Thoracic aorta (tissue), 2 donors: ENCODE measurements around the gene FBXO44. TPM values are rescaled to one million over a fixed set of nuclear protein-coding genes. Genes with fewer than 3 reads are reported as not detected.
A peak's percentile ranks its signal among the peaks of the same experiment; 100 is the strongest.

Experiments
- ATAC-seq: fragments of 150-250 bp; one replicate; pipeline ENCODE4 v1.8.0; 2017; ENCODE audit warnings: low read depth; ENCODE audit not compliant: insufficient number of reproducible peaks, low FRiP score
- DNase-seq: peaks from one replicate; pipeline ENCODE4 v3.0.0-alpha.2; 2020; ENCODE audit warnings: low spot score
- H3K27ac ChIP-seq, 2 donors: fragments of 200-600 bp; sonication (generic); 1 replicate in 1 of 2; 2 replicates in 1 of 2; pipeline ENCODE4 v1.5.1; 2016; ENCODE audit warnings: mild to moderate bottlenecking in 2 of 2, moderate library complexity in 2 of 2
- H3K27me3 ChIP-seq: fragments of 200-600 bp; sonication (generic); replicated peaks from 2 replicates; pipeline ENCODE4 v1.6.0; 2016; ENCODE audit warnings: mild to moderate bottlenecking; ENCODE audit not compliant: insufficient read depth
- H3K36me3 ChIP-seq: fragments of 200-600 bp; sonication (generic); one replicate; pipeline ENCODE4 v1.5.1; 2016
- H3K4me1 ChIP-seq, 2 donors: fragments of 200-600 bp; sonication (generic); 1 replicate in 1 of 2; 2 replicates in 1 of 2; pipeline versions ENCODE4 v1.5.1 to v1.6.0; 2016; ENCODE audit warnings: low read depth in 2 of 2, mild to moderate bottlenecking in 1 of 2; ENCODE audit not compliant: control insufficient read depth in 1 of 2
- H3K4me3 ChIP-seq: fragments of 200-600 bp; sonication (generic); 2 replicates; pipeline ENCODE4 v1.5.1; 2016; ENCODE audit warnings: mild to moderate bottlenecking
- H3K9me3 ChIP-seq: fragments of 200-600 bp; sonication (generic); 2 replicates; pipeline ENCODE4 v1.5.1; 2016
- CTCF ChIP-seq: fragments of 200-600 bp; sonication (generic); IDR thresholded peaks from one replicate; pipeline ENCODE4 v1.5.1; 2019; ENCODE audit warnings: antibody characterized with exemption
- total RNA-seq, 2 donors: library from RNA; depleted of rRNA; stranded (reverse); fragments of >200 nt; gene quantifications; one replicate each; pipeline versions ENCODE4 v1.1.0 to v1.2.3, GENCODE V29; 2016

The FBXO44 gene
- total RNA-seq, 2 donors from 2014 or later = 21.9 to 35.2 TPM

GRCh38 chr1:11648732-11649158, 5.9 kb upstream of the FBXO44 start:
- Histone ChIP-seq H3K9me3 (no peaks in the 10 kb centered on the region), H3K36me3 (no peaks in the 10 kb centered on the region), H3K4me3 (peak overlapping the region; percentile 22), H3K27ac (no peak overlapping the region), H3K4me1 (peaks cover 7 to 31% of the 10 kb centered on the region in 2 donors), H3K27me3 (peaks cover 5% of the 10 kb centered on the region)
- no peak for ATAC-seq
- no peak for TF ChIP-seq CTCF
- DNase-seq = no peak

- no peaks in the 10 kb centered on the region for H3K9me3 ChIP-seq
- ATAC-seq (no peak), DNase-seq (no peak)
- no peak overlapping the region for H3K27ac ChIP-seq
- H3K36me3 ChIP-seq = no peaks in the 10 kb centered on the region
- H3K27me3 ChIP-seq = peaks cover 5% of the 10 kb centered on the region
- peak overlapping the region; percentile 22 for H3K4me3 ChIP-seq
- H3K4me1 ChIP-seq = peaks cover 7 to 36% of the 10 kb centered on the region in 2 donors
- TF ChIP-seq CTCF = no peak
These were observed 5.4 kb upstream of the FBXO44 start for GRCh38 chr1:11649237-11649623.

- ATAC-seq (no peak), DNase-seq (no peak)
- Histone ChIP-seq H3K36me3 (no peaks in the 10 kb centered on the region), H3K4me1 (peaks cover 7 to 37% of the 10 kb centered on the region in 2 donors), H3K27me3 (peaks cover 5% of the 10 kb centered on the region), H3K9me3 (no peaks in the 10 kb centered on the region), H3K27ac (no peak overlapping the region), H3K4me3 (peak overlapping the region; percentile 55)
- no peak for TF ChIP-seq CTCF
These were observed 4.9 kb upstream of the FBXO44 start for GRCh38 chr1:11649624-11650330.

- Histone ChIP-seq H3K27ac (no peak overlapping the region), H3K4me1 (peaks cover 12 to 42% of the 10 kb centered on the region in 2 donors), H3K36me3 (no peaks in the 10 kb centered on the region), H3K9me3 (no peaks in the 10 kb centered on the region), H3K27me3 (peaks cover 5% of the 10 kb centered on the region), H3K4me3 (peak overlapping the region; percentile 55)
- DNase-seq (peak; percentile 32), ATAC-seq (no peak)
- TF ChIP-seq CTCF = peak; percentile 51
These were observed 4.2 kb upstream of the FBXO44 start for GRCh38 chr1:11650331-11650991.

GRCh38 chr1:11651017-11651416, 3.7 kb upstream of the FBXO44 start:
- H3K36me3 ChIP-seq = no peaks in the 10 kb centered on the region
- TF ChIP-seq CTCF = no peak
- peak overlapping the region; percentile 55 for H3K4me3 ChIP-seq
- no peak for DNase-seq
- H3K4me1 ChIP-seq = peaks cover 13 to 46% of the 10 kb centered on the region in 2 donors
- H3K27me3 ChIP-seq = peaks cover 5% of the 10 kb centered on the region
- H3K9me3 ChIP-seq = no peaks in the 10 kb centered on the region
- ATAC-seq = no peak
- H3K27ac ChIP-seq = no peak overlapping the region
